Measurements from ENCODE around the gene PDE4D. TPM values are rescaled to one million over a fixed set of nuclear protein-coding genes. Genes with fewer than 3 reads are reported as not detected.

The PDE4D gene
- total RNA-seq, 1 donor, result 19.9 TPM

GRCh38 chr5:59089767-59090166, 803.8 kb downstream of the PDE4D start:
- Histone ChIP-seq H3K4me2 (ENCODE audit: insufficient read depth, low read length) (no peak overlapping the region), H3K36me3 (ENCODE audit: insufficient read depth, low read length) (no peaks in the 10 kb centered on the region), H3K27ac (ENCODE audit: low read depth, low read length) (no peak overlapping the region), H3K27me3 (ENCODE audit: insufficient read depth, low read length) (no peaks in the 10 kb centered on the region), H4K20me1 (ENCODE audit: insufficient read depth, low read length) (no peaks in the 10 kb centered on the region), H3K9me3 (ENCODE audit: low read depth, low read length) (no peaks in the 10 kb centered on the region), H3K79me2 (ENCODE audit: insufficient read depth, low read length) (no peaks in the 10 kb centered on the region), H2AFZ (ENCODE audit: low read length) (no peak overlapping the region), H3K4me3 (ENCODE audit: insufficient read depth, low read length) (no peak overlapping the region), H3K4me1 (ENCODE audit: insufficient read depth, low read length) (peaks cover 3% of the 10 kb centered on the region)
- no peak for TF ChIP-seq CTCF (IDR thresholded peaks at IDR 0.05; ENCODE audit: extremely low read depth, low read depth, low read length)
- no peak for DNase-seq (ENCODE audit: insufficient read length, low spot score, missing footprints)

GRCh38 chr5:59088546-59088945, 805.0 kb downstream of the PDE4D start:
- no peak overlapping the region for H3K4me3 ChIP-seq (ENCODE audit: insufficient read depth, low read length)
- H3K27ac ChIP-seq (ENCODE audit: low read depth, low read length), result no peak overlapping the region
- peaks cover 3% of the 10 kb centered on the region for H3K4me1 ChIP-seq (ENCODE audit: insufficient read depth, low read length)
- no peaks in the 10 kb centered on the region for H3K36me3 ChIP-seq (ENCODE audit: insufficient read depth, low read length)
- TF ChIP-seq CTCF (IDR thresholded peaks at IDR 0.05; ENCODE audit: extremely low read depth, low read depth, low read length), result no peak
- H3K4me2 ChIP-seq (ENCODE audit: insufficient read depth, low read length), result no peak overlapping the region
- no peak overlapping the region for H2AFZ ChIP-seq (ENCODE audit: low read length)
- no peak for DNase-seq (ENCODE audit: insufficient read length, low spot score, missing footprints)
- no peaks in the 10 kb centered on the region for H3K9me3 ChIP-seq (ENCODE audit: low read depth, low read length)
- H4K20me1 ChIP-seq (ENCODE audit: insufficient read depth, low read length), result no peaks in the 10 kb centered on the region
- H3K27me3 ChIP-seq (ENCODE audit: insufficient read depth, low read length), result no peaks in the 10 kb centered on the region
- no peaks in the 10 kb centered on the region for H3K79me2 ChIP-seq (ENCODE audit: insufficient read depth, low read length)

- H2AFZ ChIP-seq (ENCODE audit: low read length), result no peak overlapping the region
- H3K36me3 ChIP-seq (ENCODE audit: insufficient read depth, low read length), result no peaks in the 10 kb centered on the region
- no peak overlapping the region for H3K4me3 ChIP-seq (ENCODE audit: insufficient read depth, low read length)
- no peaks in the 10 kb centered on the region for H3K27me3 ChIP-seq (ENCODE audit: insufficient read depth, low read length)
- no peak for TF ChIP-seq CTCF (IDR thresholded peaks at IDR 0.05; ENCODE audit: extremely low read depth, low read depth, low read length)
- no peaks in the 10 kb centered on the region for H3K9me3 ChIP-seq (ENCODE audit: low read depth, low read length)
- H3K4me1 ChIP-seq (ENCODE audit: insufficient read depth, low read length), result no peaks in the 10 kb centered on the region
- no peaks in the 10 kb centered on the region for H4K20me1 ChIP-seq (ENCODE audit: insufficient read depth, low read length)
- no peak overlapping the region for H3K27ac ChIP-seq (ENCODE audit: low read depth, low read length)
- no peaks in the 10 kb centered on the region for H3K79me2 ChIP-seq (ENCODE audit: insufficient read depth, low read length)
- no peak for DNase-seq (ENCODE audit: insufficient read length, low spot score, missing footprints)
- no peak overlapping the region for H3K4me2 ChIP-seq (ENCODE audit: insufficient read depth, low read length)
These were observed 807.5 kb downstream of the PDE4D start for GRCh38 chr5:59086024-59086423.

- H3K4me1 ChIP-seq (ENCODE audit: insufficient read depth, low read length), result peaks cover 5% of the 10 kb centered on the region
- no peak for TF ChIP-seq CTCF (IDR thresholded peaks at IDR 0.05; ENCODE audit: extremely low read depth, low read depth, low read length)
- H4K20me1 ChIP-seq (ENCODE audit: insufficient read depth, low read length), result no peaks in the 10 kb centered on the region
- no peaks in the 10 kb centered on the region for H3K27me3 ChIP-seq (ENCODE audit: insufficient read depth, low read length)
- H3K27ac ChIP-seq (ENCODE audit: low read depth, low read length), result no peak overlapping the region
- H2AFZ ChIP-seq (ENCODE audit: low read length), result no peak overlapping the region
- H3K9me3 ChIP-seq (ENCODE audit: low read depth, low read length), result no peaks in the 10 kb centered on the region
- no peak for DNase-seq (ENCODE audit: insufficient read length, low spot score, missing footprints)
- no peaks in the 10 kb centered on the region for H3K36me3 ChIP-seq (ENCODE audit: insufficient read depth, low read length)
- H3K4me2 ChIP-seq (ENCODE audit: insufficient read depth, low read length), result no peak overlapping the region
- H3K79me2 ChIP-seq (ENCODE audit: insufficient read depth, low read length), result no peaks in the 10 kb centered on the region
- H3K4me3 ChIP-seq (ENCODE audit: insufficient read depth, low read length), result no peak overlapping the region
These were observed 811.8 kb downstream of the PDE4D start for GRCh38 chr5:59081693-59082092.

Data from osteoblast (primary cell).